Kidney tubule cell (primary cell): ENCODE data around the gene CRY2.
"Not testable (repeated sequence)": the region's sequence is repeated elsewhere in the genome, so short reads cannot be mapped to it uniquely, and the experiment has no call there.

Source experiments
- DNase-seq: peaks from one replicate; pipeline ENCODE4 v3.0.0-alpha.2; 2018; ENCODE audit warnings: low spot score

The CRY2 gene

GRCh38 chr11:45846974-45847910 is at the start of gene CRY2:
CRY2 (plus strand) TSS chr11:45847475; CDS start chr11:45847491, 16 bp downstream.
- DNase-seq = peak; percentile 98

- no peak for DNase-seq
Observed at GRCh38 chr11:45798793-45799441, 48.4 kb upstream of the CRY2 start.

GRCh38 chr11:45799562-45799961 is 47.7 kb upstream of the CRY2 start:
- DNase-seq = no peak

- DNase-seq = no peak
Observed at GRCh38 chr11:45800261-45800660, 47.0 kb upstream of the CRY2 start.

GRCh38 chr11:45801723-45802315 is 45.5 kb upstream of the CRY2 start:
- DNase-seq = peak; percentile 27

- DNase-seq = no peak
Observed at GRCh38 chr11:45802531-45803317, 44.6 kb upstream of the CRY2 start.

GRCh38 chr11:45803971-45804760 is 43.1 kb upstream of the CRY2 start:
- DNase-seq = peak; percentile 72

- DNase-seq = peak; percentile 95
Observed at GRCh38 chr11:45804761-45805304, 42.4 kb upstream of the CRY2 start, which contains the start of gene SLC35C1. SLC35C1 (plus strand) TSS chr11:45805149; CDS start chr11:45805802, 653 bp downstream.

GRCh38 chr11:45805305-45806071 is 41.8 kb upstream of the CRY2 start:
- DNase-seq = peak; percentile 70

- no peak for DNase-seq
Observed at GRCh38 chr11:45806072-45806933, 41.0 kb upstream of the CRY2 start.

- no peak for DNase-seq
Observed at GRCh38 chr11:45806937-45807791, 40.1 kb upstream of the CRY2 start.

GRCh38 chr11:45807792-45808238 is 39.5 kb upstream of the CRY2 start:
- no peak for DNase-seq

GRCh38 chr11:45808427-45808826 is 38.8 kb upstream of the CRY2 start:
- DNase-seq = not testable (repeated sequence)

GRCh38 chr11:45809456-45810395 is 37.5 kb upstream of the CRY2 start:
- DNase-seq = no peak

GRCh38 chr11:45810431-45811108 is 36.7 kb upstream of the CRY2 start:
- DNase-seq = no peak

GRCh38 chr11:45811109-45811435 is 36.2 kb upstream of the CRY2 start:
- DNase-seq = no peak
